ENCODE measurements around the gene GCSAM. TPM values are rescaled to one million over a fixed set of nuclear protein-coding genes. Genes with fewer than 3 reads are reported as not detected.

The GCSAM gene
- total RNA-seq, 1 donor from 2014 or later = 0.52 TPM

DNA sequence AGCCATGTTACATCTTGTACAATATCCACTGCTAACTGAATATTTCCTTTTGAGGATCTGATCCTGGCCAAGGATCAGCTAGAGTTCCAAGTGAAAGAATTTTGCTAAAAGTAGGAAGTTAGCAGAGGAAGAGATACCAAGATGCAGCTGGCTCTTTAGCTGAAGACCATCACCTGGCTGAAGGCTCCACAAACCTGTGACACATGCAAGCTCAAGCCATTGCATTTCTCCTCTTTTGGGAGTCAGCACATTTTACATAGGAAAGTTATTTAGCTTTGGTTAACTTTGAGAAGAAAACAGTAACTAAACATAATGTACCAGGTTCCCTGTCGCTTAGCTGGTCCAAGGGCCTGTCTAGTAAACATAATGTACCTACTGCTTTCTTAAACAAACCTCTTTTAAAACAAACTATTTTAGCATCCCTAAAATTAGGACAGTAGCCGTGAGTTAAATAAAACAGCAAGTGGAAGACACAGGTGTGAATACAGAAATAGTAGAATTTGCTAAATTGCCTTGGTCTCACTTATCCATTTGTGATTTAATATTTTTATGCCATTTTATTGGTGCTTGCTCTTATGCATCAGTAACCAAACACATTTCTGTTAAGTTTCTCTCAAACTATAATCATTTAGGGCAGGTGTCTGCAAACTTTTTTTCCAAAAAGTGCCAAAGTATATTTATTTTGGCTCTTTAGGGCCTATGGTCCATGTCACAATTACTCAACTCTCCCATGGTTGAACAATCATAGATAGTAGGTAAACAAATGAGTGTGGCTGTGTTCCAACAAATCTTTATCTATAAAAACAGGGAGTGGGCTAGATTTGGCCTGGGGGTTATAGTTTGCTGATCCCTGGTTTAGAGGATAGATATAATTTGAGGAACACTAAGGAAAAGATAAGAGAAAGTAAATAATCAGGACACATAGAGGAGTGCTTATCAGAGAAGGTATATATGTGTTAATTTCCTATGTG lies 11.2 kb downstream of the GCSAM start:
- Histone ChIP-seq H3K27me3 (ENCODE audit: control insufficient read depth in 3 of 3, insufficient read depth in 3 of 3, low read length in 3 of 3) (no peaks in the 10 kb centered on the region), H3K27ac (ENCODE audit: low read depth, low read length) (no peak overlapping the region), H3K4me3 (ENCODE audit: low read length in 3 of 3) (no peak overlapping the region), H3K36me3 (ENCODE audit: control insufficient read depth in 3 of 3, insufficient read depth in 3 of 3, low read length in 3 of 3) (no peaks in the 10 kb centered on the region), H3K9ac (ENCODE audit: low read depth in 1 of 3, low read length in 3 of 3) (no peak overlapping the region), H3K4me1 (ENCODE audit: control insufficient read depth in 3 of 3, insufficient read depth in 3 of 3, low read length in 3 of 3) (no peaks in the 10 kb centered on the region), H3K9me3 (ENCODE audit: control insufficient read depth in 3 of 3, low read length in 3 of 3) (no peaks in the 10 kb centered on the region)

DNA sequence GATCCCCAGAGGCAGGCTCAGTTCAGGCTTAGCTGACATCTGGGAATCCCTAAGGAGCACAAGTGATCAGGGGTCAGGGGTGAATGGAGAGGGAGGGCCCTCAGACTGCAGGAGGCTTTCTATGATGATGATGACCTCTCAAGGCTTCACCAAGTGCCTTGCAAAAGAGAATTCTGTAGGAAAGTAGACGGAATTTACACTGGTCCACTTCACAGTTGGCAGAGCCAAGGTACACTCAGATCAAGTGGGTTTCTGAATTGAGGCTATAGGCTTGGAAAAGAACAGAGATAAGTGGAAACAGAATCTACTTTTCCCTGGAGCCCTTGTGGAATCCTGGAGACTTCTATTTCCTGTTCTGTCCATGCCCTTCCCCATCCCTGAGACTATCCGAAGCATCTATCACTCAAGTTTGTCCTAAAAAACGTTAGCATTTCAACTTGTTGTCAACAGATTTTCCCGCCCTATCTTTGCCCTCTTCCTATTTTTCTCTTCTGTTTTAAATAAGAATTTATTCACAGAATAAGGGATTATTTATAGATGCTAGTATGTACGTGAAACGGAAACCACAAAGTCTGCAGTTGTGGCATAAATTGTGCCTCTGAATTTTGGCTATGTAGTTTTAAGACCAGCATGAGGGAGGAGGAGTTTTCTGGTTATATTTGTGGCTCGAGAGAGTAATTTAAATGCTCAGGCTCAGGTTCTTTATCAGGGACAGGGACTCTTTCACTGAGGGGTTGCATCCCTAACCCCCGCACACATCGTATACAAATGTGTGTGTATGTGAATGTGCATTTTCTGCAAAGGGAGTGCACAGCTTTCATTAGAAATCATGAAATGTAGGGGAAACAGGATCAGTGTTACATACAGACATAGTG lies 12.8 kb downstream of the GCSAM start:
- Histone ChIP-seq H3K4me3 (ENCODE audit: low read length in 3 of 3) (no peak overlapping the region), H3K9me3 (ENCODE audit: control insufficient read depth in 3 of 3, low read length in 3 of 3) (no peaks in the 10 kb centered on the region)

DNA sequence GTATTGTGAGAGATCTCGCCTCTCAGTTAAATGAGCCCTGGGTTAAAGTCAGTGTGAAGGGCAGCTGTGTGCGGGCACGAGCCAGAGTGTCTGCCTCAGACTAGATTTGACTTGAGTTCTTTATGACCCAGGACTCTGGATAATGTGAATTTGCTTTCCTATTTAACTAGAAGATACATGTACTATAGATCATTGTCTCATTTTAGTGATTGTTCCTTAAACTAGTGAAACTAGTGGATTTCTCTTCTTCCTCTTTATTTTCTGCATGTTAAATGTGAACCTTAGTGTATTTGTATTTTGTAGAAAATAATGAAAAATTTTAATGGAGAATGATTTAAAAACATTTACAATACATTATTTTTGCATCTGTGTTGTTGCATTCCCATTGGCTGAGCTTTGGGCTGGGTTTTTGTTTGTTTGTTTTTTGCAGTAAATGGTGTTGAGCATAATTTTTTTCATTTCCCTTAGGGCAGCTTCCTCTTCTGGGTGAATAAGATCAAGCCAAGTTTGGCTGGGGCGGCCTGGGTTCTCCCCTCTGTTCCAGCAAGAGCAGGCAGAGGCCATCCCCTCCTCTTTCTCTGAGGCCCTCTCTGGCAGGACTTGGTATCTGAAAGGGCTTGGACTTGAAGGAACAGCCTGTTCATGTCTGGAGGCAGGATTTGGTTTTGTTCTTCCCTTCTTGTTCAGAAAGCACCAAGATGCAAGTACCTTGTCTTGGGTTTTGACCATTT lies 15.0 kb downstream of the GCSAM start:
- no peaks in the 10 kb centered on the region for H3K4me1 ChIP-seq (ENCODE audit: control insufficient read depth in 3 of 3, insufficient read depth in 3 of 3, low read length in 3 of 3)
- H3K9me3 ChIP-seq (ENCODE audit: control insufficient read depth in 3 of 3, low read length in 3 of 3) = no peaks in the 10 kb centered on the region
- H3K4me3 ChIP-seq (ENCODE audit: low read length in 3 of 3) = no peak overlapping the region
- H3K27ac ChIP-seq (ENCODE audit: low read depth, low read length) = no peak overlapping the region
- no peak overlapping the region for H3K9ac ChIP-seq (ENCODE audit: low read depth in 1 of 3, low read length in 3 of 3)
- H3K36me3 ChIP-seq (ENCODE audit: control insufficient read depth in 3 of 3, insufficient read depth in 3 of 3, low read length in 3 of 3) = no peaks in the 10 kb centered on the region
- no peaks in the 10 kb centered on the region for H3K27me3 ChIP-seq (ENCODE audit: control insufficient read depth in 3 of 3, insufficient read depth in 3 of 3, low read length in 3 of 3)

More for the DNA sequence above, 12.8 kb downstream of the GCSAM start:
- Histone ChIP-seq H3K9ac (ENCODE audit: low read depth in 1 of 3, low read length in 3 of 3) (no peak overlapping the region), H3K4me1 (ENCODE audit: control insufficient read depth in 3 of 3, insufficient read depth in 3 of 3, low read length in 3 of 3) (no peaks in the 10 kb centered on the region), H3K36me3 (ENCODE audit: control insufficient read depth in 3 of 3, insufficient read depth in 3 of 3, low read length in 3 of 3) (no peaks in the 10 kb centered on the region), H3K27ac (ENCODE audit: low read depth, low read length) (no peak overlapping the region), H3K27me3 (ENCODE audit: control insufficient read depth in 3 of 3, insufficient read depth in 3 of 3, low read length in 3 of 3) (no peaks in the 10 kb centered on the region)

DNA sequence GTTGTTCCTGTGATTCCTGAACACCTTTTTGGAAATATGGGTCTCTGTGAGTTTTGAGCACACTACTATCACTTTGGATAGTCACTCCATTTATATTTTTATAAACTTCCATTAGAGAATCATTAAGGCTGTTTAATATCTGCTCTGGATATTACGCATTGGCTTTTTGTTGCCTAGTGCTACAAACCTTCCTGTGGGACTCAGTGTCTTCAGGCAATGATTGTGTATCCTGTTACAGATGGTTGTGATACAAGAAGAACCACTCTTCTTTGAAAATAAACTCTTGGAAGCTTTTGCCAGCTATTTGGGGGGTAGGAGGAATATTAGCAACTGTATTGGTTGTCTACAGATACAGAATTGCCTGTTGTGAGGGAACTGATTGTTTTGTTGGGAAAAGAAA lies 15.6 kb downstream of the GCSAM start:
- no peak overlapping the region for H3K27ac ChIP-seq (ENCODE audit: low read depth, low read length)
- H3K9me3 ChIP-seq (ENCODE audit: control insufficient read depth in 3 of 3, low read length in 3 of 3) = no peaks in the 10 kb centered on the region
- no peaks in the 10 kb centered on the region for H3K27me3 ChIP-seq (ENCODE audit: control insufficient read depth in 3 of 3, insufficient read depth in 3 of 3, low read length in 3 of 3)
- no peak overlapping the region for H3K4me3 ChIP-seq (ENCODE audit: low read length in 3 of 3)
- no peaks in the 10 kb centered on the region for H3K36me3 ChIP-seq (ENCODE audit: control insufficient read depth in 3 of 3, insufficient read depth in 3 of 3, low read length in 3 of 3)
- no peak overlapping the region for H3K9ac ChIP-seq (ENCODE audit: low read depth in 1 of 3, low read length in 3 of 3)
- no peaks in the 10 kb centered on the region for H3K4me1 ChIP-seq (ENCODE audit: control insufficient read depth in 3 of 3, insufficient read depth in 3 of 3, low read length in 3 of 3)

DNA sequence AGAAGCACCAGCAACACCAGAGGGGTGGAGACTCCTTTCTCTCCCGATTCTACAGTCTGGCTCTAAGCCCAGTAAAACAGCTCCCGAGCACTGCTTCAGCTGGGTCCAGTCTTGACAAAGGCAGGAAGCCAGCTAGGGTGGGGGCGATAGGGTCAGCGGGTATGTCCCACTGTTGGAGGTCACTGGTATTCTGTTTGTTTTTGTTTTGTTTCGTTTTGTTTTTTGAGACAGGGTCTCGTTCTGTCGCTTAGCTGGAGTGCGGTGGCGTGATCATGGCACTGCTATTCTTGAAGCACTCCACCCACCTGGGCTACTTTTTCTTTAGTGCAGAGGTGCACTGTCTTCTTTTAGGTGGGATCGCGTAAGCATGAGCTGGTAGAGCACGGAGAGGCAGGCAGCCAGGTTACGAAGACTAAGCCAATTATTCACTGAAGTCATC lies 16.3 kb downstream of the GCSAM start:
- Histone ChIP-seq H3K4me1 (ENCODE audit: control insufficient read depth in 3 of 3, insufficient read depth in 3 of 3, low read length in 3 of 3) (no peaks in the 10 kb centered on the region), H3K9me3 (ENCODE audit: control insufficient read depth in 3 of 3, low read length in 3 of 3) (no peaks in the 10 kb centered on the region), H3K36me3 (ENCODE audit: control insufficient read depth in 3 of 3, insufficient read depth in 3 of 3, low read length in 3 of 3) (no peaks in the 10 kb centered on the region), H3K4me3 (ENCODE audit: low read length in 3 of 3) (peak overlapping the region; percentile 4 to 59 (median 30)), H3K27ac (ENCODE audit: low read depth, low read length) (no peak overlapping the region), H3K9ac (ENCODE audit: low read depth in 1 of 3, low read length in 3 of 3) (no peak overlapping the region), H3K27me3 (ENCODE audit: control insufficient read depth in 3 of 3, insufficient read depth in 3 of 3, low read length in 3 of 3) (no peaks in the 10 kb centered on the region)

DNA sequence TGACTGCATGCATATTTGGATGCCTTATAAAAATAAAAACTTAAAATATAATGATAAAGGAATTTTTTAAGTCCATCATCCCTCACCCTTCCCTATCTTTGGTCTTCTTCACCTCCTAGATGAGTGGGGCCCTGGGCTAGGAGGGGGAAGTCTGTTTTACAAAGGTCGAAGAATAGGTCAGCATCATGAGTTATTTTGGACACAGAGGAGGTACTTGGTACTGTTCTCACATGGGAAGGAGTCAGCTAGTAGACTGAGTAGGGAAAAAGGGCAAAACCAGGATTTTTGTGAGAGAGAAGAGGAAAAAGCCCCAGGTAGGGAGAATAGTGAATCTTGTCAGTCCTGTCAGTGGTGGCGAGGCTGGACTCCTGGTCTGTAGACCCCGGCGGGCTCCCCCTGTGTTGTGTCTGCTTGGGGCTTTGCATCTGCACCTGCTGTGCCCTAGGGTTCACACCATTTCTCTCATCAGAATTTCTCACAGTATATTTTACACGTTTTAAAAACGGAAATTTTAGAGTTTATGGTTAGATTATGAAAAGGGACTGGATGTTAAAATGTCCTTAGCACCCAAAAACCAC lies 17.2 kb downstream of the GCSAM start:
- Histone ChIP-seq H3K9ac (ENCODE audit: low read depth in 1 of 3, low read length in 3 of 3) (no peak overlapping the region), H3K9me3 (ENCODE audit: control insufficient read depth in 3 of 3, low read length in 3 of 3) (no peaks in the 10 kb centered on the region), H3K4me3 (ENCODE audit: low read length in 3 of 3) (no peak overlapping the region), H3K27me3 (ENCODE audit: control insufficient read depth in 3 of 3, insufficient read depth in 3 of 3, low read length in 3 of 3) (no peaks in the 10 kb centered on the region), H3K4me1 (ENCODE audit: control insufficient read depth in 3 of 3, insufficient read depth in 3 of 3, low read length in 3 of 3) (no peaks in the 10 kb centered on the region), H3K36me3 (ENCODE audit: control insufficient read depth in 3 of 3, insufficient read depth in 3 of 3, low read length in 3 of 3) (no peaks in the 10 kb centered on the region), H3K27ac (ENCODE audit: low read depth, low read length) (no peak overlapping the region)

DNA sequence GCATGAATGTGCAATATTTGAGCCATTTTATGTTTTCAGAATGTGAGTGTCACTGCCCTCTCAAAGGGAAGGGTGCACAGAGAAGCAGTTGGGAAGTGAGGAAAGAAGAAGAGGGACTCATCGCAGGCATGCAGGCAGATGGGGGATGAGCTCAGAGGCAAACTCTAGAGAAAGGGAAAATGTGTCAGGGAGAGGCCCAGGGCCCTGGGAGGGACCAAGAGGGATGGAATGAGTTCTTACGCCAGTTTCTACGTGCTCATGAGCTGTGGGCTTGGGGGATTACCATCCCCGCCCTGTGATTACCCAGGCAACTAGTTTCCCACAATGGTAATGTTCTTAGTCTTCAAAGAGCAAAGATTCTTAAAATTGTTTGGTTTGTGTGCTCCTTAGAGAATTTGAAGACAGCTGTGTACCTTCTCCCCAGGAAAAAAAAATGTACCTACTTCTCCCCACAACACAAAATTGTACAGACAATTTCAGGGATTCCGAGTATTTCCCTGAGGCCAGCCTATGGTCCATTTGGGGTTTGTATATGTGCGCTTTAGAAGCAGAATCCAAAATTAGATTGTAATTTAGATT lies 17.8 kb downstream of the GCSAM start:
- Histone ChIP-seq H3K4me1 (ENCODE audit: control insufficient read depth in 3 of 3, insufficient read depth in 3 of 3, low read length in 3 of 3) (no peaks in the 10 kb centered on the region), H3K9me3 (ENCODE audit: control insufficient read depth in 3 of 3, low read length in 3 of 3) (no peaks in the 10 kb centered on the region), H3K36me3 (ENCODE audit: control insufficient read depth in 3 of 3, insufficient read depth in 3 of 3, low read length in 3 of 3) (no peaks in the 10 kb centered on the region), H3K27ac (ENCODE audit: low read depth, low read length) (no peak overlapping the region), H3K9ac (ENCODE audit: low read depth in 1 of 3, low read length in 3 of 3) (no peak overlapping the region), H3K27me3 (ENCODE audit: control insufficient read depth in 3 of 3, insufficient read depth in 3 of 3, low read length in 3 of 3) (no peaks in the 10 kb centered on the region), H3K4me3 (ENCODE audit: low read length in 3 of 3) (no peak overlapping the region)

DNA sequence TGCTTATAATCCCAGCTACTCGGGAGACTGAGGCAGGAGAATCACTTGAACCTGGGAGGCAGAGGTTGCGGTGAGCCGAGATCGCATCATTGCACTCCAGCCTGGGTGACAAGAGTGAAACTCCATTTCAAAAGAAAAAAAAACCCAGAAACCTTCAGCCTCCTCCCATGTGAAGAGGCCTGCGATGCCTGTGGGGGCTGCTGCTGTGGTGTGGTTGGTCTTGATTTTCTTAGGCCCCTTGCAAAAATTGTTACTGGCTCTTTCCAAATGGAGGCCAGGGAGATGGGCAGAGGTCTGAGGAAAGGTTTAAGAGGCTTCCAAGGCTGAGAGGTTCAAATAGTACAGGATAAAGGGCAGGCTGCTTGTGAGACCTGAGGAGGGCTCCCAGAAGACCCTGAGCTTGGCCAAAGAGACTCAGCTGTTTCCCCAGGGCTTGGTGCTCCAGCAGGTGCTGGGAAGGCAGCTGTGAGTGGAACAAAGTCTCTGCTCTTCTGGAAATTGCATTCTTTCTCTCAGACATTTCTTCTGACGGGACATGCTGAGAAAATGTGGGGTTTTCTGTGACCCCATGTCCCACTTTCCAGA lies 18.4 kb downstream of the GCSAM start:
- H3K9ac ChIP-seq (ENCODE audit: low read depth in 1 of 3, low read length in 3 of 3) = no peak overlapping the region
- no peak overlapping the region for H3K4me3 ChIP-seq (ENCODE audit: low read length in 3 of 3)
- no peak overlapping the region for H3K27ac ChIP-seq (ENCODE audit: low read depth, low read length)
- H3K36me3 ChIP-seq (ENCODE audit: control insufficient read depth in 3 of 3, insufficient read depth in 3 of 3, low read length in 3 of 3) = no peaks in the 10 kb centered on the region
- no peaks in the 10 kb centered on the region for H3K27me3 ChIP-seq (ENCODE audit: control insufficient read depth in 3 of 3, insufficient read depth in 3 of 3, low read length in 3 of 3)
- no peaks in the 10 kb centered on the region for H3K9me3 ChIP-seq (ENCODE audit: control insufficient read depth in 3 of 3, low read length in 3 of 3)
- H3K4me1 ChIP-seq (ENCODE audit: control insufficient read depth in 3 of 3, insufficient read depth in 3 of 3, low read length in 3 of 3) = no peaks in the 10 kb centered on the region
